GM18861 (cell line): ENCODE measurements around the gene TMEM139.
A peak's percentile ranks its signal among the peaks of the same experiment; 100 is the strongest.

Experiments
- ATAC-seq: cut with Tn5 transposase; IDR thresholded peaks from one replicate; pipeline ENCODE4 v1.9.1; 2021; ENCODE audit not compliant: unreplicated experiment

The TMEM139 gene

GRCh38 chr7:143284591-143285469 lies at the start of gene TMEM139:
TSS of gene TMEM139 (plus strand) at chr7:143284958. CDS start at chr7:143285958, 1,000 bp downstream.
- ATAC-seq: no peak

GRCh38 chr7:143235561-143235960 lies 49.2 kb upstream of the TMEM139 start:
- ATAC-seq: no peak

GRCh38 chr7:143236408-143236990 lies 48.3 kb upstream of the TMEM139 start:
- ATAC-seq: no peak

GRCh38 chr7:143237366-143237765 lies 47.4 kb upstream of the TMEM139 start:
- no peak for ATAC-seq

GRCh38 chr7:143238289-143238980 lies 46.3 kb upstream of the TMEM139 start:
- ATAC-seq: no peak

- ATAC-seq: no peak
Measured at GRCh38 chr7:143239813-143240212, 44.9 kb upstream of the TMEM139 start.

GRCh38 chr7:143240291-143241168 lies 44.2 kb upstream of the TMEM139 start:
- ATAC-seq: peak; percentile 93

- no peak for ATAC-seq
Measured at GRCh38 chr7:143242306-143242705, 42.5 kb upstream of the TMEM139 start.

GRCh38 chr7:143243111-143243510 lies 41.6 kb upstream of the TMEM139 start:
- ATAC-seq: no peak

GRCh38 chr7:143243614-143244013 lies 41.1 kb upstream of the TMEM139 start:
- ATAC-seq: no peak

- no peak for ATAC-seq
Measured at GRCh38 chr7:143244321-143244720, 40.4 kb upstream of the TMEM139 start.

- ATAC-seq: no peak
Measured at GRCh38 chr7:143245123-143245522, 39.6 kb upstream of the TMEM139 start.

- ATAC-seq: no peak
Measured at GRCh38 chr7:143247372-143247771, 37.4 kb upstream of the TMEM139 start.

GRCh38 chr7:143248761-143249354 lies 35.9 kb upstream of the TMEM139 start:
- no peak for ATAC-seq

- ATAC-seq: no peak
Measured at GRCh38 chr7:143250199-143250598, 34.6 kb upstream of the TMEM139 start.

GRCh38 chr7:143250822-143251221 lies 33.9 kb upstream of the TMEM139 start:
- ATAC-seq: no peak

GRCh38 chr7:143252006-143252405 lies 32.8 kb upstream of the TMEM139 start:
- no peak for ATAC-seq

- ATAC-seq: no peak
Measured at GRCh38 chr7:143255564-143255963, 29.2 kb upstream of the TMEM139 start.

- no peak for ATAC-seq
Measured at GRCh38 chr7:143256325-143256724, 28.4 kb upstream of the TMEM139 start.

- peak; percentile 84 for ATAC-seq
Measured at GRCh38 chr7:143256932-143257331, 27.8 kb upstream of the TMEM139 start.
